ENCODE data around the gene PNO1. TPM values are rescaled to one million over a fixed set of nuclear protein-coding genes. Genes with fewer than 3 reads are reported as not detected.

PNO1 gene
- 11.8 and 12.4 TPM in 2 replicates for total RNA-seq

GRCh38 chr2:68157402-68158133 lies at the start of gene PNO1:
Gene PNO1, plus strand, starts transcription at chr2:68157888. Its CDS starts 47 bp downstream, at chr2:68157935.

Other genes starting within 250 kb of the PNO1 start
- gene C1D, start 94.9 kb upstream of the PNO1 start, total RNA-seq = 19.6 and 44.3 TPM in 2 replicates
- 23.4 and 23.9 TPM in 2 replicates for gene PPP3R1, start 94.6 kb downstream of the PNO1 start, total RNA-seq
- gene CNRIP1, start 162.1 kb downstream of the PNO1 start, total RNA-seq = 30.8 and 44.7 TPM in 2 replicates
- gene PLEK, start 207.4 kb downstream of the PNO1 start, total RNA-seq = under 0.01 TPM in 1 of 2 replicates, not detected in the other